ENCODE data around the gene DNAJB12.

The DNAJB12 gene

DNA sequence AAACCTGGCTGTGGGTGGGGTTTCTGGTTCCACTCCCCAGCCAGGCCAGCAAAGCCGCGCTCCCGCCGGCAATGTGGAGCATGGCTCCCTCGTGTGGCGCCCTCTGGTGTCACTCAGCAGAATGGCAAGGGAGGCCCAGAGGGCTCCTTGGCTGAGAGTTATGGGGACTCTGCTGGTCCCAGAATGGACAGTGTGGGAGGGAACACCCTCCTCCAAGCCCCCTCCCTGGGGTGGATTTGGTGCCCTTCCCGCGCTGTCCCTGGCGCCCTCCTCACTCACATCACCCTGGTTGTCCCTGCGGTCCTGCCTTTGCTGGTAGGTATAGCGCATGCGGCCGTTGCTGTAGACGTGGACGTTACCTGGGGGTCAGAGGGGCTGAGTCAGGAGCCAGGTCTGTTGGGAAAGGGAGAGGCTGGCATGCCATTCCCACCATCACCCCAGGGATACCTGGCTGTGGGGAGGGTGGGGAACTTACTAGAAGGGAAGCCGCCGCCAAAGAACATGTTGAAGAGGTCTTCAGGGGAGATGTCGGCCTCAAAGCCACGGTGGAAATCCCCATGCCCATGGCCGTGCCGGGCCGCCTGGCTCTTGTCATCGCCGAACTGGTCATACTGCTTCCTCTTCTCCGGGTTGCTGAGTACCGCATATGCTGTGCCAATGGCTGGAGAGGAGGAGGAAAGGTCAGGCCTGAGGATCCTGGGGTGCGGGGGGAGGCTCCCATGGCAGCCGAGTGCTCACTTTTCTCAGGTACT, 14.0 kb downstream of the DNAJB12 start (continued):
- TF ChIP-seq, protein P1, sequence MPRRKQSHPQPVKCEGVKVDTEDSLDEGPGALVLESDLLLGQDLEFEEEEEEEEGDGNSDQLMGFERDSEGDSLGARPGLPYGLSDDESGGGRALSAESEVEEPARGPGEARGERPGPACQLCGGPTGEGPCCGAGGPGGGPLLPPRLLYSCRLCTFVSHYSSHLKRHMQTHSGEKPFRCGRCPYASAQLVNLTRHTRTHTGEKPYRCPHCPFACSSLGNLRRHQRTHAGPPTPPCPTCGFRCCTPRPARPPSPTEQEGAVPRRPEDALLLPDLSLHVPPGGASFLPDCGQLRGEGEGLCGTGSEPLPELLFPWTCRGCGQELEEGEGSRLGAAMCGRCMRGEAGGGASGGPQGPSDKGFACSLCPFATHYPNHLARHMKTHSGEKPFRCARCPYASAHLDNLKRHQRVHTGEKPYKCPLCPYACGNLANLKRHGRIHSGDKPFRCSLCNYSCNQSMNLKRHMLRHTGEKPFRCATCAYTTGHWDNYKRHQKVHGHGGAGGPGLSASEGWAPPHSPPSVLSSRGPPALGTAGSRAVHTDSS (tag by site-specific recombination; IDR thresholded peaks at IDR 0.05), result no peak
- TF ChIP-seq, protein P2, sequence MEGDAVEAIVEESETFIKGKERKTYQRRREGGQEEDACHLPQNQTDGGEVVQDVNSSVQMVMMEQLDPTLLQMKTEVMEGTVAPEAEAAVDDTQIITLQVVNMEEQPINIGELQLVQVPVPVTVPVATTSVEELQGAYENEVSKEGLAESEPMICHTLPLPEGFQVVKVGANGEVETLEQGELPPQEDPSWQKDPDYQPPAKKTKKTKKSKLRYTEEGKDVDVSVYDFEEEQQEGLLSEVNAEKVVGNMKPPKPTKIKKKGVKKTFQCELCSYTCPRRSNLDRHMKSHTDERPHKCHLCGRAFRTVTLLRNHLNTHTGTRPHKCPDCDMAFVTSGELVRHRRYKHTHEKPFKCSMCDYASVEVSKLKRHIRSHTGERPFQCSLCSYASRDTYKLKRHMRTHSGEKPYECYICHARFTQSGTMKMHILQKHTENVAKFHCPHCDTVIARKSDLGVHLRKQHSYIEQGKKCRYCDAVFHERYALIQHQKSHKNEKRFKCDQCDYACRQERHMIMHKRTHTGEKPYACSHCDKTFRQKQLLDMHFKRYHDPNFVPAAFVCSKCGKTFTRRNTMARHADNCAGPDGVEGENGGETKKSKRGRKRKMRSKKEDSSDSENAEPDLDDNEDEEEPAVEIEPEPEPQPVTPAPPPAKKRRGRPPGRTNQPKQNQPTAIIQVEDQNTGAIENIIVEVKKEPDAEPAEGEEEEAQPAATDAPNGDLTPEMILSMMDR (tag by site-specific recombination; IDR thresholded peaks at IDR 0.05), result peak; percentile 92
- 0 out of 2 replicates have a peak, but pooled peaks have one; percentile 47 for TF ChIP-seq REPIN1 (tag by site-specific recombination; IDR thresholded peaks at IDR 0.05; ENCODE audit: low read depth)
- TF ChIP-seq ZNF660 (tag by site-specific recombination; IDR thresholded peaks at IDR 0.05), result peak; percentile 83
- TF ChIP-seq ZNF664 (tag by site-specific recombination; IDR thresholded peaks at IDR 0.05), result 0 out of 2 replicates have a peak, but pooled peaks have one; percentile 2
- peak; percentile 52 for TF ChIP-seq ZNF654 (tag by site-specific recombination; IDR thresholded peaks at IDR 0.05; ENCODE audit: low read depth)
- peak; percentile 36; the same call in 1 of the 2 replicates for TF ChIP-seq GLIS2 (tag by site-specific recombination; IDR thresholded peaks at IDR 0.05)
- 0 out of 2 replicates have a peak, but pooled peaks have one; percentile 18 for TF ChIP-seq ZNF76 (tag by site-specific recombination; IDR thresholded peaks at IDR 0.05; ENCODE audit: borderline replicate concordance, low read depth)
- TF ChIP-seq ZNF23 (tag by site-specific recombination; IDR thresholded peaks at IDR 0.05; ENCODE audit: borderline replicate concordance), result no peak
- TF ChIP-seq ZBTB17 (tag by site-specific recombination; IDR thresholded peaks at IDR 0.05), result peak; percentile 44; the same call in 1 of the 2 replicates
- no peak for TF ChIP-seq ZNF335 (tag by site-specific recombination; conservative IDR thresholded peaks at IDR 0.05)
- TF ChIP-seq, protein P3, sequence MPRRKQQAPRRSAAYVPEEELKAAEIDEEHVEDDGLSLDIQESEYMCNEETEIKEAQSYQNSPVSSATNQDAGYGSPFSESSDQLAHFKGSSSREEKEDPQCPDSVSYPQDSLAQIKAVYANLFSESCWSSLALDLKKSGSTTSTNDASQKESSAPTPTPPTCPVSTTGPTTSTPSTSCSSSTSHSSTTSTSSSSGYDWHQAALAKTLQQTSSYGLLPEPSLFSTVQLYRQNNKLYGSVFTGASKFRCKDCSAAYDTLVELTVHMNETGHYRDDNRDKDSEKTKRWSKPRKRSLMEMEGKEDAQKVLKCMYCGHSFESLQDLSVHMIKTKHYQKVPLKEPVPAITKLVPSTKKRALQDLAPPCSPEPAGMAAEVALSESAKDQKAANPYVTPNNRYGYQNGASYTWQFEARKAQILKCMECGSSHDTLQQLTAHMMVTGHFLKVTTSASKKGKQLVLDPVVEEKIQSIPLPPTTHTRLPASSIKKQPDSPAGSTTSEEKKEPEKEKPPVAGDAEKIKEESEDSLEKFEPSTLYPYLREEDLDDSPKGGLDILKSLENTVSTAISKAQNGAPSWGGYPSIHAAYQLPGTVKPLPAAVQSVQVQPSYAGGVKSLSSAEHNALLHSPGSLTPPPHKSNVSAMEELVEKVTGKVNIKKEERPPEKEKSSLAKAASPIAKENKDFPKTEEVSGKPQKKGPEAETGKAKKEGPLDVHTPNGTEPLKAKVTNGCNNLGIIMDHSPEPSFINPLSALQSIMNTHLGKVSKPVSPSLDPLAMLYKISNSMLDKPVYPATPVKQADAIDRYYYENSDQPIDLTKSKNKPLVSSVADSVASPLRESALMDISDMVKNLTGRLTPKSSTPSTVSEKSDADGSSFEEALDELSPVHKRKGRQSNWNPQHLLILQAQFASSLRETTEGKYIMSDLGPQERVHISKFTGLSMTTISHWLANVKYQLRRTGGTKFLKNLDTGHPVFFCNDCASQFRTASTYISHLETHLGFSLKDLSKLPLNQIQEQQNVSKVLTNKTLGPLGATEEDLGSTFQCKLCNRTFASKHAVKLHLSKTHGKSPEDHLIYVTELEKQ (tag by site-specific recombination; IDR thresholded peaks at IDR 0.05; ENCODE audit: borderline replicate concordance), result no peak
- TF ChIP-seq, protein P4, sequence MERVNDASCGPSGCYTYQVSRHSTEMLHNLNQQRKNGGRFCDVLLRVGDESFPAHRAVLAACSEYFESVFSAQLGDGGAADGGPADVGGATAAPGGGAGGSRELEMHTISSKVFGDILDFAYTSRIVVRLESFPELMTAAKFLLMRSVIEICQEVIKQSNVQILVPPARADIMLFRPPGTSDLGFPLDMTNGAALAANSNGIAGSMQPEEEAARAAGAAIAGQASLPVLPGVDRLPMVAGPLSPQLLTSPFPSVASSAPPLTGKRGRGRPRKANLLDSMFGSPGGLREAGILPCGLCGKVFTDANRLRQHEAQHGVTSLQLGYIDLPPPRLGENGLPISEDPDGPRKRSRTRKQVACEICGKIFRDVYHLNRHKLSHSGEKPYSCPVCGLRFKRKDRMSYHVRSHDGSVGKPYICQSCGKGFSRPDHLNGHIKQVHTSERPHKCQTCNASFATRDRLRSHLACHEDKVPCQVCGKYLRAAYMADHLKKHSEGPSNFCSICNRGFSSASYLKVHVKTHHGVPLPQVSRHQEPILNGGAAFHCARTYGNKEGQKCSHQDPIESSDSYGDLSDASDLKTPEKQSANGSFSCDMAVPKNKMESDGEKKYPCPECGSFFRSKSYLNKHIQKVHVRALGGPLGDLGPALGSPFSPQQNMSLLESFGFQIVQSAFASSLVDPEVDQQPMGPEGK (tag by site-specific recombination; IDR thresholded peaks at IDR 0.05), result peak; percentile 68
- TF ChIP-seq, protein P5, sequence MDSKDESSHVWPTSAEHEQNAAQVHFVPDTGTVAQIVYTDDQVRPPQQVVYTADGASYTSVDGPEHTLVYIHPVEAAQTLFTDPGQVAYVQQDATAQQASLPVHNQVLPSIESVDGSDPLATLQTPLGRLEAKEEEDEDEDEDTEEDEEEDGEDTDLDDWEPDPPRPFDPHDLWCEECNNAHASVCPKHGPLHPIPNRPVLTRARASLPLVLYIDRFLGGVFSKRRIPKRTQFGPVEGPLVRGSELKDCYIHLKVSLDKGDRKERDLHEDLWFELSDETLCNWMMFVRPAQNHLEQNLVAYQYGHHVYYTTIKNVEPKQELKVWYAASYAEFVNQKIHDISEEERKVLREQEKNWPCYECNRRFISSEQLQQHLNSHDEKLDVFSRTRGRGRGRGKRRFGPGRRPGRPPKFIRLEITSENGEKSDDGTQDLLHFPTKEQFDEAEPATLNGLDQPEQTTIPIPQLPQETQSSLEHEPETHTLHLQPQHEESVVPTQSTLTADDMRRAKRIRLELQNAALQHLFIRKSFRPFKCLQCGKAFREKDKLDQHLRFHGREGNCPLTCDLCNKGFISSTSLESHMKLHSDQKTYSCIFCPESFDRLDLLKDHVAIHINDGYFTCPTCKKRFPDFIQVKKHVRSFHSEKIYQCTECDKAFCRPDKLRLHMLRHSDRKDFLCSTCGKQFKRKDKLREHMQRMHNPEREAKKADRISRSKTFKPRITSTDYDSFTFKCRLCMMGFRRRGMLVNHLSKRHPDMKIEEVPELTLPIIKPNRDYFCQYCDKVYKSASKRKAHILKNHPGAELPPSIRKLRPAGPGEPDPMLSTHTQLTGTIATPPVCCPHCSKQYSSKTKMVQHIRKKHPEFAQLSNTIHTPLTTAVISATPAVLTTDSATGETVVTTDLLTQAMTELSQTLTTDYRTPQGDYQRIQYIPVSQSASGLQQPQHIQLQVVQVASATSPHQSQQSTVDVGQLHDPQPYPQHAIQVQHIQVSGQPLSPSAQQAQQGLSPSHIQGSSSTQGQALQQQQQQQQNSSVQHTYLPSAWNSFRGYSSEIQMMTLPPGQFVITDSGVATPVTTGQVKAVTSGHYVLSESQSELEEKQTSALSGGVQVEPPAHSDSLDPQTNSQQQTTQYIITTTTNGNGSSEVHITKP (tag by site-specific recombination; IDR thresholded peaks at IDR 0.05), result 0 out of 2 replicates have a peak, but pooled peaks have one; percentile 24
